Measurements from ENCODE around the gene SLC31A1. TPM values are rescaled to one million over a fixed set of nuclear protein-coding genes. Genes with fewer than 3 reads are reported as not detected.
"Not testable (repeated sequence)": the region's sequence is repeated elsewhere in the genome, so short reads cannot be mapped to it uniquely, and the experiment has no call there.

Gene SLC31A1
- total and polyA plus RNA-seq, 2 of the 13 experiments (the other 11 are each of a cell fraction or from before 2014, with no cell fraction given) = 62.9 to 70.0 TPM

GRCh38 chr9:113293285-113293878, 72.0 kb downstream of the SLC31A1 start:
- CTCF ChIA-PET (ENCODE audit: low intra/inter-chr PET ratio, low total read pairs) = no interaction called here

GRCh38 chr9:113296247-113296646, 74.9 kb downstream of the SLC31A1 start:
- H3K79me2 ChIP-seq (ENCODE audit: insufficient read depth, low read length); DNase-seq (ENCODE audit: low spot score); H3K9ac ChIP-seq (ENCODE audit: insufficient read depth, low read depth, low read length); ATAC-seq; H3K27ac ChIP-seq (ENCODE audit: extremely low read length, insufficient read depth, low read length); CTCF ChIA-PET (ENCODE audit: low intra/inter-chr PET ratio, low total read pairs); H2AFZ ChIP-seq (ENCODE audit: low read length); intact Hi-C loops (cut with micrococcal nuclease; ENCODE audit: unreplicated experiment); FAIRE-seq; POLR2A ChIA-PET; BruUV-seq (replicated peaks); H3K4me2 ChIP-seq (ENCODE audit: low read depth, low read length); in situ Hi-C loops (cut with HindIII; ENCODE audit: extremely low pct_ligation_motif_present, low pct_unique_long_range_greater_than_20kb); H3K27me3 ChIP-seq (ENCODE audit: control insufficient read depth in 1 of 2, insufficient read depth in 2 of 2, low read length in 2 of 2); H3K4me1 ChIP-seq (ENCODE audit: insufficient read depth, low read length); H3K4me3 ChIP-seq (replicated peaks in 1 of 3; ENCODE audit: insufficient read depth in 1 of 3, low read depth in 2 of 3, low read length in 3 of 3); H3K9me3 ChIP-seq (ENCODE audit: low read length); H4K20me1 ChIP-seq (ENCODE audit: insufficient read depth, low read length): not testable (repeated sequence)
- 94% methylated on average over 8 of the region's 8 CpGs for WGBS (ENCODE audit: low lambda C conversion rate)
- peaks cover 9 to 22% of the 10 kb centered on the region in 2 experiments for H3K36me3 ChIP-seq (replicated peaks in 1 of 2; ENCODE audit: control insufficient read depth in 1 of 2, insufficient read depth in 2 of 2, low read length in 2 of 2)

More at GRCh38 chr9:113293285-113293878, 72.0 kb downstream of the SLC31A1 start:
- peaks cover 17 to 51% of the 10 kb centered on the region in 2 experiments for H3K36me3 ChIP-seq (replicated peaks in 1 of 2; ENCODE audit: control insufficient read depth in 1 of 2, insufficient read depth in 2 of 2, low read length in 2 of 2)
- intact Hi-C loops (cut with micrococcal nuclease; ENCODE audit: unreplicated experiment) (no loop called here), in situ Hi-C loops (cut with HindIII; ENCODE audit: extremely low pct_ligation_motif_present, low pct_unique_long_range_greater_than_20kb) (no loop called here)
- no peak overlapping the region for H3K4me3 ChIP-seq (replicated peaks in 1 of 3; ENCODE audit: insufficient read depth in 1 of 3, low read depth in 2 of 3, low read length in 3 of 3)
- WGBS (ENCODE audit: low lambda C conversion rate) = 98% methylated on average over 7 of the region's 7 CpGs
- FAIRE-seq (no peak), DNase-seq (ENCODE audit: low spot score) (no peak), ATAC-seq (no peak)
- H3K4me2 ChIP-seq (ENCODE audit: low read depth, low read length) = no peak overlapping the region
- H4K20me1 ChIP-seq (ENCODE audit: insufficient read depth, low read length) = no peaks in the 10 kb centered on the region
- no peak overlapping the region for H3K9ac ChIP-seq (ENCODE audit: insufficient read depth, low read depth, low read length)
- no peaks in the 10 kb centered on the region for H3K27me3 ChIP-seq (ENCODE audit: control insufficient read depth in 1 of 2, insufficient read depth in 2 of 2, low read length in 2 of 2)
- no peak overlapping the region for H2AFZ ChIP-seq (ENCODE audit: low read length)
- no peaks in the 10 kb centered on the region for H3K4me1 ChIP-seq (ENCODE audit: insufficient read depth, low read length)
- H3K79me2 ChIP-seq (ENCODE audit: insufficient read depth, low read length) = no peaks in the 10 kb centered on the region
- H3K27ac ChIP-seq (ENCODE audit: extremely low read length, insufficient read depth, low read length) = no peak overlapping the region
- H3K9me3 ChIP-seq (ENCODE audit: low read length) = no peaks in the 10 kb centered on the region
- POLR2A ChIA-PET = interaction anchor here (0.9 to 1.2 kb wide), 2 partner anchors 17 to 18 kb away, joined by 3 to 4 read pairs; partner anchors contain the start of genes CDC26 and PRPF4
- TF ChIP-seq ZC3H13 (CRISPR knock-in tag; IDR thresholded peaks at IDR 0.05) = 0 out of 2 replicates have a peak, but pooled peaks have one; percentile 31
- TF ChIP-seq SP140L (CRISPR knock-in tag; IDR thresholded peaks at IDR 0.05; ENCODE audit: borderline replicate concordance) = no peak
- no TSS peak for BruUV-seq (replicated peaks)

Data from HepG2 (cell line).